PC-3 (cell line): ENCODE measurements around the gene NR3C1.

Experiments used
- EZH2 ChIP-seq: fragments of 300-600 bp; sonication (generic); IDR thresholded peaks from one replicate; pipeline ENCODE4 v1.6.1; 2017; ENCODE audit warnings: antibody characterized with exemption, mild to moderate bottlenecking, low read length; ENCODE audit not compliant: unreplicated experiment
- TF ChIP-seq, protein P1 (sequence below): fragments of 300-600 bp; sonication (generic); conservative IDR thresholded peaks from 2 replicates; pipeline ENCODE4 v1.5.1; 2017; ENCODE audit warnings: antibody characterized with exemption, low read depth, mild to moderate bottlenecking, low read length

GRCh38 chr5:143350751-143351602 is 52.5 kb downstream of the NR3C1 start:
- TF ChIP-seq, protein P1, sequence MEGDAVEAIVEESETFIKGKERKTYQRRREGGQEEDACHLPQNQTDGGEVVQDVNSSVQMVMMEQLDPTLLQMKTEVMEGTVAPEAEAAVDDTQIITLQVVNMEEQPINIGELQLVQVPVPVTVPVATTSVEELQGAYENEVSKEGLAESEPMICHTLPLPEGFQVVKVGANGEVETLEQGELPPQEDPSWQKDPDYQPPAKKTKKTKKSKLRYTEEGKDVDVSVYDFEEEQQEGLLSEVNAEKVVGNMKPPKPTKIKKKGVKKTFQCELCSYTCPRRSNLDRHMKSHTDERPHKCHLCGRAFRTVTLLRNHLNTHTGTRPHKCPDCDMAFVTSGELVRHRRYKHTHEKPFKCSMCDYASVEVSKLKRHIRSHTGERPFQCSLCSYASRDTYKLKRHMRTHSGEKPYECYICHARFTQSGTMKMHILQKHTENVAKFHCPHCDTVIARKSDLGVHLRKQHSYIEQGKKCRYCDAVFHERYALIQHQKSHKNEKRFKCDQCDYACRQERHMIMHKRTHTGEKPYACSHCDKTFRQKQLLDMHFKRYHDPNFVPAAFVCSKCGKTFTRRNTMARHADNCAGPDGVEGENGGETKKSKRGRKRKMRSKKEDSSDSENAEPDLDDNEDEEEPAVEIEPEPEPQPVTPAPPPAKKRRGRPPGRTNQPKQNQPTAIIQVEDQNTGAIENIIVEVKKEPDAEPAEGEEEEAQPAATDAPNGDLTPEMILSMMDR, result no peak
- TF ChIP-seq EZH2, result no peak
